ENCODE data around the gene RUVBL1. TPM values are rescaled to one million over a fixed set of nuclear protein-coding genes. Genes with fewer than 3 reads are reported as not detected.

The RUVBL1 gene
- total and polyA plus RNA-seq, 2 experiments from 2014 or later = 29.7 to 33.5 TPM

GRCh38 chr3:128079823-128080222 lies 43.8 kb downstream of the RUVBL1 start:
- H3K9me2 ChIP-seq (replicated peaks; ENCODE audit: insufficient read depth) = no peaks in the 10 kb centered on the region
- no peaks in the 10 kb centered on the region for H3K9me3 ChIP-seq (ENCODE audit: low read depth)
- no peak overlapping the region for H3K4me2 ChIP-seq
- H3K4me1 ChIP-seq (ENCODE audit: insufficient read depth) = peaks cover 21% of the 10 kb centered on the region
- no peak overlapping the region for H3K4me3 ChIP-seq
- H2AFZ ChIP-seq = no peak overlapping the region
- no peaks in the 10 kb centered on the region for H3K27me3 ChIP-seq
- peaks cover 10% of the 10 kb centered on the region for H4K20me1 ChIP-seq (ENCODE audit: insufficient read depth, poor library complexity, severe bottlenecking)
- DNase-seq (ENCODE audit: low spot score) = no peak
- H3K36me3 ChIP-seq (replicated peaks; ENCODE audit: insufficient read depth, low read depth) = no peaks in the 10 kb centered on the region
- TF ChIP-seq EZH2phosphoT487 (IDR thresholded peaks at IDR 0.05; ENCODE audit: low read depth, severe bottlenecking, unreplicated experiment) (no peak), CTCF (IDR thresholded peaks at IDR 0.05; ENCODE audit: poor library complexity) (no peak), EZH2 (IDR thresholded peaks at IDR 0.05; ENCODE audit: borderline replicate concordance) (no peak)
- H3K27ac ChIP-seq = no peak overlapping the region
- WGBS (ENCODE audit: low lambda C conversion rate, missing lambda C conversion rate) = 92% methylated on average over 9 of the region's 9 CpGs
- H3K79me2 ChIP-seq = no peaks in the 10 kb centered on the region

DNA sequence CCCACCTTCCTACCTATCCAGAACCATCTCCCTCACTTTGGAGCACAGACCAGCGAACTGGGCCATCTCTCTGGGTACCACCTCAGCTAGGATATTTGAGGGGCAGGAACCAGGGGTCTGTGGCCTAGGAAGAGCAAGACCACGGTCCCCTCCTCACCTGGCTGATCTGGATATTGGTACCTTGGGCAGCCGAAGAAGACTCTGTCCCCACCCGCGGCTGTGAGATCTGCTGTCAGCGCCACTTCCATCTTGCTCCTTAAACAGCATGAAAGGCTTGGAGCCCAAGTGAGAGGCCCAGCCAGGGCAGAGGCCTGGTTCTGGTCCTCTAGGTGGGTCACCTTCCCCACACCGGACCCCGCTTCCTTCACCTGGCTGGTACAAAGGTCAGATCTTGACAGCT lies 44.7 kb downstream of the RUVBL1 start:
- TF ChIP-seq CTCF (IDR thresholded peaks at IDR 0.05; ENCODE audit: poor library complexity) (no peak), EZH2 (IDR thresholded peaks at IDR 0.05; ENCODE audit: borderline replicate concordance) (no peak)
- no peaks in the 10 kb centered on the region for H3K79me2 ChIP-seq
- H2AFZ ChIP-seq = no peak overlapping the region
- no peak overlapping the region for H3K4me3 ChIP-seq
- no peak overlapping the region for H3K27ac ChIP-seq
- H3K9me2 ChIP-seq (replicated peaks; ENCODE audit: insufficient read depth) = no peaks in the 10 kb centered on the region
- H4K20me1 ChIP-seq (ENCODE audit: insufficient read depth, poor library complexity, severe bottlenecking) = peaks cover 10% of the 10 kb centered on the region
- peaks cover 22% of the 10 kb centered on the region for H3K4me1 ChIP-seq (ENCODE audit: insufficient read depth)
- H3K27me3 ChIP-seq = no peaks in the 10 kb centered on the region
- no peaks in the 10 kb centered on the region for H3K36me3 ChIP-seq (replicated peaks; ENCODE audit: insufficient read depth, low read depth)
- H3K9me3 ChIP-seq (ENCODE audit: low read depth) = no peaks in the 10 kb centered on the region
- H3K4me2 ChIP-seq = no peak overlapping the region
- DNase-seq (ENCODE audit: low spot score) = no peak
- 93% methylated on average over 8 of the region's 8 CpGs for WGBS (ENCODE audit: low lambda C conversion rate, missing lambda C conversion rate)

- no peak for DNase-seq (ENCODE audit: low spot score)
- no peaks in the 10 kb centered on the region for H3K79me2 ChIP-seq
- no peaks in the 10 kb centered on the region for H3K36me3 ChIP-seq (replicated peaks; ENCODE audit: insufficient read depth, low read depth)
- peaks cover 13% of the 10 kb centered on the region for H4K20me1 ChIP-seq (ENCODE audit: insufficient read depth, poor library complexity, severe bottlenecking)
- H3K4me1 ChIP-seq (ENCODE audit: insufficient read depth) = peaks cover 22% of the 10 kb centered on the region
- TF ChIP-seq CTCF (IDR thresholded peaks at IDR 0.05; ENCODE audit: poor library complexity) (no peak), EZH2 (IDR thresholded peaks at IDR 0.05; ENCODE audit: borderline replicate concordance) (no peak), EZH2phosphoT487 (IDR thresholded peaks at IDR 0.05; ENCODE audit: low read depth, severe bottlenecking, unreplicated experiment) (no peak)
- H3K4me2 ChIP-seq = no peak overlapping the region
- H3K9me2 ChIP-seq (replicated peaks; ENCODE audit: insufficient read depth) = no peaks in the 10 kb centered on the region
- no peak overlapping the region for H3K4me3 ChIP-seq
- H3K27me3 ChIP-seq = no peaks in the 10 kb centered on the region
- no peak overlapping the region for H2AFZ ChIP-seq
- no peaks in the 10 kb centered on the region for H3K9me3 ChIP-seq (ENCODE audit: low read depth)
- 97% methylated on average over 5 of the region's 5 CpGs for WGBS (ENCODE audit: low lambda C conversion rate, missing lambda C conversion rate)
- no peak overlapping the region for H3K27ac ChIP-seq
These were observed 45.3 kb downstream of the RUVBL1 start for GRCh38 chr3:128078322-128078721.

DNA sequence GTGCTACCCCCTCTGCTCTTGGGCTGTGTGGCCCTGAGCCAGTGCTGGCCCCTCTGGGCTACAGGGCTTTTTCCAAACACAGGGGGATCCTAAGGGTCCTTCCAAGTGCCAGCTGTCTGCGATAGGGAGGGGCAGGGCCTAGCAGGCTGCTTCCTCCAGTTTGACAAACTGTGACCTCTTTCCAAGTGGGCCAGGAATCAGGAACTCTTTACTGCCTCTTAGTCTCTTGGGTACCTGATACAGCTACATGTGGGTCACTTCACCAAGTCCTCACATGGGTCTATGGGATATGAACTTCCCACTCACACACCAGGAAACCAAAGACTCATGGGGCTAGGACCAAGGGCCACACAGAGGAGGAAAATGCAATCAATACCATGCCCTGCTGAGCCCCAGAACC lies 45.9 kb downstream of the RUVBL1 start:
- TF ChIP-seq CTCF (IDR thresholded peaks at IDR 0.05; ENCODE audit: poor library complexity) (no peak), EZH2 (IDR thresholded peaks at IDR 0.05; ENCODE audit: borderline replicate concordance) (no peak), EZH2phosphoT487 (IDR thresholded peaks at IDR 0.05; ENCODE audit: low read depth, severe bottlenecking, unreplicated experiment) (no peak)
- Histone ChIP-seq H4K20me1 (ENCODE audit: insufficient read depth, poor library complexity, severe bottlenecking) (peaks cover 20% of the 10 kb centered on the region), H2AFZ (no peak overlapping the region), H3K27me3 (no peaks in the 10 kb centered on the region), H3K4me3 (no peak overlapping the region), H3K9me3 (ENCODE audit: low read depth) (no peaks in the 10 kb centered on the region), H3K27ac (no peak overlapping the region), H3K9me2 (replicated peaks; ENCODE audit: insufficient read depth) (no peaks in the 10 kb centered on the region), H3K79me2 (no peaks in the 10 kb centered on the region), H3K4me1 (ENCODE audit: insufficient read depth) (peaks cover 22% of the 10 kb centered on the region), H3K36me3 (replicated peaks; ENCODE audit: insufficient read depth, low read depth) (no peaks in the 10 kb centered on the region), H3K4me2 (peak overlapping the region; percentile 94)
- DNase-seq (ENCODE audit: low spot score) = no peak
- 43% methylated on average over 1 of the region's 1 CpG for WGBS (ENCODE audit: low lambda C conversion rate, missing lambda C conversion rate)

Data from hepatocyte (in vitro differentiated cells).